ENCODE results near the gene IGSF3. TPM values are rescaled to one million over a fixed set of nuclear protein-coding genes. Genes with fewer than 3 reads are reported as not detected.

The IGSF3 gene
- total and polyA plus RNA-seq, 2 of the 8 experiments (the other 6 are each of a cell fraction or from before 2014, with no cell fraction given), result 30.0 to 32.2 TPM

DNA sequence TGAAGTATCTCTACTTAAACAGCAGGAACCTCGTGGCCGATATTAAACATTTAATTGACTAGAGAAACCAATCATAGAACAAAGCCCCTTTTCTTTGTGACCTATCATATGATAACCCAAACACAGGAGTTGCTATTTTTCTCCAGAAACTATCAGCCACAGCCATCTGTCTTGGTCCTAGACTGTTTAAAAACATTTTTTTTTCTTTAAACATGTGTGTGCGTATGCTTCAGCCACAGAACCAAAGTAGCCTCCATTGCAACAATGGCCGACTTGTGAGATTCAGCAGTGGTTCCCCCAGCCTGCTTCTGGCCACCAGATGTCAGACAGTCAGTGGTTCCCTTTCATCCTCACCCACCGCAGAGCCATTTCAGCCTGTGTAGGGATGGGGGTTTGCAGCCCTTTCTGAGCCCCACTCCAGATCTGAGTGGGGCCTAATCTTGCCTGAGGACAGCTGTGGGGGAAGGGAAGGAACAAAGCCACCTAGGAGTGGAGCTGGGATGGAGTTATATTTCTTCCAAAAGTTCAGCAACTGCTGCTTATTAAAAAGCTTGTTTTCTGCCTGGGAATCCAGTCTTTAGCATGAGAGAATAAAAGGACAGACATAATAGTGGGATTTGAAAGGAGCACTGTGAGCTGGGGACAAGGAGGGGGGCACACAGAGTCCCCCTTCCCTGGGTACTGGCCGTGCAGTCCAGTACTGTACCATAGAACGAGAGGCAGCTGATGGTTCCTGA, 11.7 kb upstream of the IGSF3 start:
- DNase-seq (ENCODE audit: low read depth in 1 of 2, low spot score in 2 of 2) (no peak), FAIRE-seq (no peak)
- Histone ChIP-seq H3K9me3 (ENCODE audit: insufficient read depth in 2 of 2, low read depth in 1 of 2, low read length in 1 of 2) (no peaks in the 10 kb centered on the region), H2BK20ac (ENCODE audit: low read length) (no peak overlapping the region), H3K79me1 (ENCODE audit: low read depth, low read length) (no peaks in the 10 kb centered on the region), H3K36me3 (ENCODE audit: control insufficient read depth in 2 of 4, insufficient read depth in 4 of 4, low read length in 3 of 4) (no peaks in the 10 kb centered on the region), H3K14ac (ENCODE audit: insufficient read length) (no peak overlapping the region), H2BK120ac (replicated peaks; ENCODE audit: low read depth, low read length) (no peak overlapping the region), H3K4me3 (ENCODE audit: extremely low read depth in 1 of 4, insufficient read depth in 2 of 4, low read depth in 3 of 4, low read length in 4 of 4) (no peak overlapping the region), H3K4me2 (ENCODE audit: insufficient read depth in 1 of 2, low read depth in 2 of 2, low read length in 2 of 2) (no peak overlapping the region), H3K9ac (replicated peaks in 1 of 4; ENCODE audit: extremely low read depth in 1 of 4, low read depth in 3 of 4, low read length in 3 of 4) (no peak overlapping the region), H3K23me2 (ENCODE audit: low read depth, low read length) (no peaks in the 10 kb centered on the region), H3K27ac (ENCODE audit: low read depth, low read length) (no peak overlapping the region), H2AK5ac (ENCODE audit: low read depth, low read length) (no peak overlapping the region), H4K5ac (ENCODE audit: insufficient read length, low read depth, low read length) (no peak overlapping the region), H3K4me1 (replicated peaks in 1 of 4; ENCODE audit: control insufficient read depth in 3 of 4, insufficient read depth in 4 of 4, low read length in 3 of 4) (no peaks in the 10 kb centered on the region), H4K91ac (replicated peaks; ENCODE audit: insufficient read length, low read length) (no peak overlapping the region), H3K27me3 (replicated peaks in 1 of 4; ENCODE audit: control insufficient read depth in 3 of 4, extremely low read depth in 1 of 4, insufficient read depth in 3 of 4, low read length in 3 of 4) (no peaks in the 10 kb centered on the region), H2BK12ac (ENCODE audit: low read depth, low read length) (no peak overlapping the region), H4K8ac (ENCODE audit: extremely low read depth, insufficient read depth, low read length) (no peak overlapping the region), H3K56ac (replicated peaks; ENCODE audit: insufficient read length, low read depth, low read length) (no peak overlapping the region), H2AFZ (ENCODE audit: low read length) (peak overlapping the region; percentile 14; the same call in 1 of the 2 replicates), H3K23ac (ENCODE audit: insufficient read length) (no peak overlapping the region), H2BK5ac (ENCODE audit: low read depth, low read length) (no peak overlapping the region), H4K20me1 (replicated peaks in 1 of 2; ENCODE audit: control insufficient read depth in 1 of 2, insufficient read depth in 2 of 2, low read length in 2 of 2) (no peaks in the 10 kb centered on the region), H3K18ac (ENCODE audit: extremely low read depth, low read length) (no peak overlapping the region), H3K4ac (replicated peaks; ENCODE audit: insufficient read length, low read depth, low read length) (no peak overlapping the region), H2BK15ac (ENCODE audit: low read length) (no peak overlapping the region), H3K79me2 (ENCODE audit: control insufficient read depth in 1 of 2, insufficient read depth in 2 of 2, low read length in 2 of 2) (no peaks in the 10 kb centered on the region)
- CTCF ChIA-PET (ENCODE audit: partially characterized antibody), result interaction anchor here (0.6 to 1.4 kb wide), 5 partner anchors 11 to 382 kb away, joined by 3 to 4 read pairs (median 3); partner anchors contain the start of gene IGSF3
- 88% methylated on average over 7 of the region's 7 CpGs; no CpG with 5 or more reads in 1 of the 2 experiments for WGBS, 2 experiments (ENCODE audit: extremely low coverage in 1 of 2, insufficient coverage in 1 of 2, insufficient read length in 1 of 2, insufficient replicate concordance in 2 of 2, low coverage in 1 of 2, low lambda C conversion rate in 2 of 2, missing lambda C conversion rate in 1 of 2)
- POLR2A ChIA-PET (ENCODE audit: partially characterized antibody), result no interaction called here
- no peak for TF ChIP-seq SUZ12 (IDR thresholded peaks at IDR 0.05; ENCODE audit: low read length)
- peak in 1 of 2 experiments; percentile 8; a peak in 1 of 4 replicates for TF ChIP-seq RAD21 (IDR thresholded peaks at IDR 0.05 in 1 of 2, conservative IDR thresholded peaks at IDR 0.05 in 1 of 2; ENCODE audit: low read depth in 2 of 2, low read length in 2 of 2)
- no peak for TF ChIP-seq KDM1A (IDR thresholded peaks at IDR 0.05; ENCODE audit: borderline replicate concordance, low read length)
- TF ChIP-seq, protein P1, sequence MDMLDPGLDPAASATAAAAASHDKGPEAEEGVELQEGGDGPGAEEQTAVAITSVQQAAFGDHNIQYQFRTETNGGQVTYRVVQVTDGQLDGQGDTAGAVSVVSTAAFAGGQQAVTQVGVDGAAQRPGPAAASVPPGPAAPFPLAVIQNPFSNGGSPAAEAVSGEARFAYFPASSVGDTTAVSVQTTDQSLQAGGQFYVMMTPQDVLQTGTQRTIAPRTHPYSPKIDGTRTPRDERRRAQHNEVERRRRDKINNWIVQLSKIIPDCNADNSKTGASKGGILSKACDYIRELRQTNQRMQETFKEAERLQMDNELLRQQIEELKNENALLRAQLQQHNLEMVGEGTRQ (IDR thresholded peaks at IDR 0.05; ENCODE audit: low read length), result no peak
- TF ChIP-seq, protein P2, sequence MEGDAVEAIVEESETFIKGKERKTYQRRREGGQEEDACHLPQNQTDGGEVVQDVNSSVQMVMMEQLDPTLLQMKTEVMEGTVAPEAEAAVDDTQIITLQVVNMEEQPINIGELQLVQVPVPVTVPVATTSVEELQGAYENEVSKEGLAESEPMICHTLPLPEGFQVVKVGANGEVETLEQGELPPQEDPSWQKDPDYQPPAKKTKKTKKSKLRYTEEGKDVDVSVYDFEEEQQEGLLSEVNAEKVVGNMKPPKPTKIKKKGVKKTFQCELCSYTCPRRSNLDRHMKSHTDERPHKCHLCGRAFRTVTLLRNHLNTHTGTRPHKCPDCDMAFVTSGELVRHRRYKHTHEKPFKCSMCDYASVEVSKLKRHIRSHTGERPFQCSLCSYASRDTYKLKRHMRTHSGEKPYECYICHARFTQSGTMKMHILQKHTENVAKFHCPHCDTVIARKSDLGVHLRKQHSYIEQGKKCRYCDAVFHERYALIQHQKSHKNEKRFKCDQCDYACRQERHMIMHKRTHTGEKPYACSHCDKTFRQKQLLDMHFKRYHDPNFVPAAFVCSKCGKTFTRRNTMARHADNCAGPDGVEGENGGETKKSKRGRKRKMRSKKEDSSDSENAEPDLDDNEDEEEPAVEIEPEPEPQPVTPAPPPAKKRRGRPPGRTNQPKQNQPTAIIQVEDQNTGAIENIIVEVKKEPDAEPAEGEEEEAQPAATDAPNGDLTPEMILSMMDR (IDR thresholded peaks at IDR 0.05; ENCODE audit: control extremely low read depth in 1 of 3, insufficient read depth in 1 of 3, low read depth in 1 of 3, low read length in 3 of 3), result peak in 1 of 3 experiments; percentile 13; a peak in 1 of 4 replicates
- no peak for TF ChIP-seq SP2 (IDR thresholded peaks at IDR 0.05; ENCODE audit: low read length)
- peak; percentile 90 for TF ChIP-seq YY1 (IDR thresholded peaks at IDR 0.05; ENCODE audit: low read depth, low read length)

Measured in H1 (cell line).